Gastroesophageal sphincter (tissue), 3 donors: ENCODE measurements around the gene BAZ2B.

Source experiments
- CTCF ChIP-seq, 4 experiments: fragments of 200-600 bp in 2 of 4; fragments of 450-650 bp in 2 of 4; sonication (generic) in 1 of 4; IDR thresholded peaks; one replicate each; pipeline ENCODE4 v1.5.1; 2017 to 2019; ENCODE audit warnings: antibody characterized with exemption in 4 of 4, mild to moderate bottlenecking in 2 of 4, moderate library complexity in 2 of 4
- POLR2AphosphoS5 ChIP-seq: sonication (generic); formaldehyde crosslinking; IDR thresholded peaks from one replicate; pipeline ENCODE4 v1.6.1; 2017; ENCODE audit warnings: antibody characterized with exemption

DNA sequence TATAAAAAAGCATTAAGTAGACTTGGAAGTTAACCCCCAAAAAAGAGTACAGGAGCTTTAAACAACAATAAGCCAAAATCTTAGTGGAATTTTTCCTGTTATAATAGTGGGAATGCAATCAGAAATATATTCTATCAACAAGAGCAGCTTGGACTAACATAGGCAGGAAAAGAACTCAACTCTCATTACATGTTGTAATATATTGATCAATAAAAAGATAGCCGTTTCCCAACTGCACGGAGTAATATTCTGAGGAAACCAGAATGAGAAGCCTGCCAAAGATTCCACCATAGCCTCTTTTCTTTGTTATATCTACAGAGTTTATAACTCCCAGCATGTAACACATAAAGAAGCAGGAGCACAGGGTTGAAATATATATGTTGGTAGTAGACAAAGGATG lies 37.6 kb upstream of the BAZ2B start:
- TF ChIP-seq POLR2AphosphoS5 (no peak), CTCF (IDR thresholded peaks at IDR 0.05) (no peak)
